ENCODE results near the gene TRPC4.

TRPC4 gene

DNA sequence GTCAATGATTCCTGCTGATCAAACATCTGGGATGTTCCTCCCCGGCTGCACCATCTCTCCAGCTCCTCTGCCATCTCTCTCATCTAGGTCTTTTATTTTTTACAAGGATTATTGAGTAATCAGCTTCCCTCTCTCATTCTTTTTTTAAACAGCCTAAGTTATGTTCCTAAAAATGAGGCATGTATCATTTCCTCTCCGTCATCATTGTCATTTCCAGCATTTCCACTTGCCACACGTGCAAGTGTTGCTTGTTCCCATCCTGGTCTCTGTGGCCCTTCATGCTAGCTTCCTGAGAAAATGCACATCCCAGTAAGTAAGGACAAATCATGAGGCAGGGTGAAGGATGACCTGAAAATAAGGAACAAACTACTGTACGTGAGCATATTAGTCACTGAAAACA lies 168.3 kb downstream of the TRPC4 start:
- no peak for ATAC-seq
- TF ChIP-seq, protein P1, sequence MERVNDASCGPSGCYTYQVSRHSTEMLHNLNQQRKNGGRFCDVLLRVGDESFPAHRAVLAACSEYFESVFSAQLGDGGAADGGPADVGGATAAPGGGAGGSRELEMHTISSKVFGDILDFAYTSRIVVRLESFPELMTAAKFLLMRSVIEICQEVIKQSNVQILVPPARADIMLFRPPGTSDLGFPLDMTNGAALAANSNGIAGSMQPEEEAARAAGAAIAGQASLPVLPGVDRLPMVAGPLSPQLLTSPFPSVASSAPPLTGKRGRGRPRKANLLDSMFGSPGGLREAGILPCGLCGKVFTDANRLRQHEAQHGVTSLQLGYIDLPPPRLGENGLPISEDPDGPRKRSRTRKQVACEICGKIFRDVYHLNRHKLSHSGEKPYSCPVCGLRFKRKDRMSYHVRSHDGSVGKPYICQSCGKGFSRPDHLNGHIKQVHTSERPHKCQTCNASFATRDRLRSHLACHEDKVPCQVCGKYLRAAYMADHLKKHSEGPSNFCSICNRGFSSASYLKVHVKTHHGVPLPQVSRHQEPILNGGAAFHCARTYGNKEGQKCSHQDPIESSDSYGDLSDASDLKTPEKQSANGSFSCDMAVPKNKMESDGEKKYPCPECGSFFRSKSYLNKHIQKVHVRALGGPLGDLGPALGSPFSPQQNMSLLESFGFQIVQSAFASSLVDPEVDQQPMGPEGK (CRISPR knock-in tag; IDR thresholded peaks at IDR 0.05; ENCODE audit: borderline replicate concordance), result no peak
- TF ChIP-seq RARB (CRISPR knock-in tag; IDR thresholded peaks at IDR 0.05) (no peak), ZNF70 (CRISPR knock-in tag; IDR thresholded peaks at IDR 0.05) (no peak), TOX (CRISPR knock-in tag; IDR thresholded peaks at IDR 0.05; ENCODE audit: borderline replicate concordance) (no peak), ARNTL (CRISPR knock-in tag; IDR thresholded peaks at IDR 0.05; ENCODE audit: borderline replicate concordance, low read depth) (no peak), CSDC2 (CRISPR knock-in tag; IDR thresholded peaks at IDR 0.05) (no peak), OSR1 (CRISPR knock-in tag; IDR thresholded peaks at IDR 0.05) (no peak), ZC3H10 (CRISPR knock-in tag; IDR thresholded peaks at IDR 0.05) (no peak), BACH2 (CRISPR knock-in tag; IDR thresholded peaks at IDR 0.05; ENCODE audit: borderline replicate concordance) (no peak), PPARA (CRISPR knock-in tag; IDR thresholded peaks at IDR 0.05; ENCODE audit: borderline replicate concordance) (no peak), ZFP30 (CRISPR knock-in tag; IDR thresholded peaks at IDR 0.05) (no peak)
- TF ChIP-seq, protein P2, sequence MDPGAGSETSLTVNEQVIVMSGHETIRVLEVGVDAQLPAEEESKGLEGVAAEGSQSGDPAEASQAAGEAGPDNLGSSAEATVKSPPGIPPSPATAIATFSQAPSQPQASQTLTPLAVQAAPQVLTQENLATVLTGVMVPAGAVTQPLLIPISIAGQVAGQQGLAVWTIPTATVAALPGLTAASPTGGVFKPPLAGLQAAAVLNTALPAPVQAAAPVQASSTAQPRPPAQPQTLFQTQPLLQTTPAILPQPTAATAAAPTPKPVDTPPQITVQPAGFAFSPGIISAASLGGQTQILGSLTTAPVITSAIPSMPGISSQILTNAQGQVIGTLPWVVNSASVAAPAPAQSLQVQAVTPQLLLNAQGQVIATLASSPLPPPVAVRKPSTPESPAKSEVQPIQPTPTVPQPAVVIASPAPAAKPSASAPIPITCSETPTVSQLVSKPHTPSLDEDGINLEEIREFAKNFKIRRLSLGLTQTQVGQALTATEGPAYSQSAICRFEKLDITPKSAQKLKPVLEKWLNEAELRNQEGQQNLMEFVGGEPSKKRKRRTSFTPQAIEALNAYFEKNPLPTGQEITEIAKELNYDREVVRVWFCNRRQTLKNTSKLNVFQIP (CRISPR knock-in tag; IDR thresholded peaks at IDR 0.05; ENCODE audit: borderline replicate concordance, low read depth), result no peak
- TF ChIP-seq, protein P3, sequence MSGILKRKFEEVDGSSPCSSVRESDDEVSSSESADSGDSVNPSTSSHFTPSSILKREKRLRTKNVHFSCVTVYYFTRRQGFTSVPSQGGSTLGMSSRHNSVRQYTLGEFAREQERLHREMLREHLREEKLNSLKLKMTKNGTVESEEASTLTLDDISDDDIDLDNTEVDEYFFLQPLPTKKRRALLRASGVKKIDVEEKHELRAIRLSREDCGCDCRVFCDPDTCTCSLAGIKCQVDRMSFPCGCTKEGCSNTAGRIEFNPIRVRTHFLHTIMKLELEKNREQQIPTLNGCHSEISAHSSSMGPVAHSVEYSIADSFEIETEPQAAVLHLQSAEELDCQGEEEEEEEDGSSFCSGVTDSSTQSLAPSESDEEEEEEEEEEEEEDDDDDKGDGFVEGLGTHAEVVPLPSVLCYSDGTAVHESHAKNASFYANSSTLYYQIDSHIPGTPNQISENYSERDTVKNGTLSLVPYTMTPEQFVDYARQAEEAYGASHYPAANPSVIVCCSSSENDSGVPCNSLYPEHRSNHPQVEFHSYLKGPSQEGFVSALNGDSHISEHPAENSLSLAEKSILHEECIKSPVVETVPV (CRISPR knock-in tag; IDR thresholded peaks at IDR 0.05), result no peak
- TF ChIP-seq, protein P4, sequence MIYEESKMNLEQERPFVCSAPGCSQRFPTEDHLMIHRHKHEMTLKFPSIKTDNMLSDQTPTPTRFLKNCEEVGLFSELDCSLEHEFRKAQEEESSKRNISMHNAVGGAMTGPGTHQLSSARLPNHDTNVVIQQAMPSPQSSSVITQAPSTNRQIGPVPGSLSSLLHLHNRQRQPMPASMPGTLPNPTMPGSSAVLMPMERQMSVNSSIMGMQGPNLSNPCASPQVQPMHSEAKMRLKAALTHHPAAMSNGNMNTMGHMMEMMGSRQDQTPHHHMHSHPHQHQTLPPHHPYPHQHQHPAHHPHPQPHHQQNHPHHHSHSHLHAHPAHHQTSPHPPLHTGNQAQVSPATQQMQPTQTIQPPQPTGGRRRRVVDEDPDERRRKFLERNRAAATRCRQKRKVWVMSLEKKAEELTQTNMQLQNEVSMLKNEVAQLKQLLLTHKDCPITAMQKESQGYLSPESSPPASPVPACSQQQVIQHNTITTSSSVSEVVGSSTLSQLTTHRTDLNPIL (CRISPR knock-in tag; IDR thresholded peaks at IDR 0.05; ENCODE audit: low read depth), result no peak
- TF ChIP-seq, protein P5, sequence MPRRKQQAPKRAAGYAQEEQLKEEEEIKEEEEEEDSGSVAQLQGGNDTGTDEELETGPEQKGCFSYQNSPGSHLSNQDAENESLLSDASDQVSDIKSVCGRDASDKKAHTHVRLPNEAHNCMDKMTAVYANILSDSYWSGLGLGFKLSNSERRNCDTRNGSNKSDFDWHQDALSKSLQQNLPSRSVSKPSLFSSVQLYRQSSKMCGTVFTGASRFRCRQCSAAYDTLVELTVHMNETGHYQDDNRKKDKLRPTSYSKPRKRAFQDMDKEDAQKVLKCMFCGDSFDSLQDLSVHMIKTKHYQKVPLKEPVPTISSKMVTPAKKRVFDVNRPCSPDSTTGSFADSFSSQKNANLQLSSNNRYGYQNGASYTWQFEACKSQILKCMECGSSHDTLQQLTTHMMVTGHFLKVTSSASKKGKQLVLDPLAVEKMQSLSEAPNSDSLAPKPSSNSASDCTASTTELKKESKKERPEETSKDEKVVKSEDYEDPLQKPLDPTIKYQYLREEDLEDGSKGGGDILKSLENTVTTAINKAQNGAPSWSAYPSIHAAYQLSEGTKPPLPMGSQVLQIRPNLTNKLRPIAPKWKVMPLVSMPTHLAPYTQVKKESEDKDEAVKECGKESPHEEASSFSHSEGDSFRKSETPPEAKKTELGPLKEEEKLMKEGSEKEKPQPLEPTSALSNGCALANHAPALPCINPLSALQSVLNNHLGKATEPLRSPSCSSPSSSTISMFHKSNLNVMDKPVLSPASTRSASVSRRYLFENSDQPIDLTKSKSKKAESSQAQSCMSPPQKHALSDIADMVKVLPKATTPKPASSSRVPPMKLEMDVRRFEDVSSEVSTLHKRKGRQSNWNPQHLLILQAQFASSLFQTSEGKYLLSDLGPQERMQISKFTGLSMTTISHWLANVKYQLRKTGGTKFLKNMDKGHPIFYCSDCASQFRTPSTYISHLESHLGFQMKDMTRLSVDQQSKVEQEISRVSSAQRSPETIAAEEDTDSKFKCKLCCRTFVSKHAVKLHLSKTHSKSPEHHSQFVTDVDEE (CRISPR knock-in tag; IDR thresholded peaks at IDR 0.05), result no peak

DNA sequence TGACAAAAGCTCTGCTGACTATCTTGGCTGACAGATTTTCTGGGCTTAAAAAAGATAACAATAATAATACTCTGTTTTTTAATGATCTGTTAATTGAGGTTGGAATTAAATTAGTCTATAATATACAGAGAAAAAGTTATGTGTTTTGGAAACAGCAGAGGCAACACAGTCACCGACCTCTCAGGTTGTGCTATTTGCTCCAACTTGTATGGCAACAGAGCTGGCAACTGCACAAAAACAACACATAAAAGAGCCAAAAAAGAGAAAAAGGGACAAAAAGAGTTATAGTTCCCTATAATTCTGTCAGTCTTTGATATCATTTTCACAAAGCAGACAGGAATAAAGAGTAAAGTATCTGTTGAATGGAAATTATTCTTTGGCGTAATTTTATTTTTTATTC lies 168.7 kb downstream of the TRPC4 start:
- ATAC-seq, result no peak
- TF ChIP-seq, protein P3 (CRISPR knock-in tag; IDR thresholded peaks at IDR 0.05), result no peak
- TF ChIP-seq ARNTL (CRISPR knock-in tag; IDR thresholded peaks at IDR 0.05; ENCODE audit: borderline replicate concordance, low read depth) (no peak), CSDC2 (CRISPR knock-in tag; IDR thresholded peaks at IDR 0.05) (no peak), GLIS3 (CRISPR knock-in tag; IDR thresholded peaks at IDR 0.05) (no peak), ZC3H10 (CRISPR knock-in tag; IDR thresholded peaks at IDR 0.05) (no peak), SNAI2 (CRISPR knock-in tag; IDR thresholded peaks at IDR 0.05) (no peak), PPARA (CRISPR knock-in tag; IDR thresholded peaks at IDR 0.05; ENCODE audit: borderline replicate concordance) (no peak), ZNF565 (CRISPR knock-in tag; conservative IDR thresholded peaks at IDR 0.05; ENCODE audit: low read depth) (no peak), ISL1 (CRISPR knock-in tag; IDR thresholded peaks at IDR 0.05) (no peak), TCF4 (CRISPR knock-in tag; IDR thresholded peaks at IDR 0.05; ENCODE audit: borderline replicate concordance) (no peak), ZNF70 (CRISPR knock-in tag; IDR thresholded peaks at IDR 0.05) (no peak), ZFP3 (CRISPR knock-in tag; IDR thresholded peaks at IDR 0.05) (no peak), OSR1 (CRISPR knock-in tag; IDR thresholded peaks at IDR 0.05) (no peak), RARB (CRISPR knock-in tag; IDR thresholded peaks at IDR 0.05) (no peak), ZFP30 (CRISPR knock-in tag; IDR thresholded peaks at IDR 0.05) (no peak)
- TF ChIP-seq, protein P2 (CRISPR knock-in tag; IDR thresholded peaks at IDR 0.05; ENCODE audit: borderline replicate concordance, low read depth), result no peak
- TF ChIP-seq, protein P4 (CRISPR knock-in tag; IDR thresholded peaks at IDR 0.05; ENCODE audit: low read depth), result no peak
- TF ChIP-seq, protein P1 (CRISPR knock-in tag; IDR thresholded peaks at IDR 0.05; ENCODE audit: borderline replicate concordance), result no peak

Measured in SK-N-SH treated with all-trans-retinoic acid at 6 μM for 48 hours (cell line).